CD4-positive, alpha-beta T cell treated with Interleukin-21 for 1 hour (primary cell): ENCODE measurements around the gene SMG7.

Experiments used
- DNase-seq: peaks from one replicate; pipeline ENCODE4 v3.0.0-alpha.2; 2020

SMG7 gene

GRCh38 chr1:183569141-183569540 is 96.8 kb downstream of the SMG7 start:
- no peak for DNase-seq

- DNase-seq: no peak
Measured at GRCh38 chr1:183569801-183570200, 97.5 kb downstream of the SMG7 start.

DNA sequence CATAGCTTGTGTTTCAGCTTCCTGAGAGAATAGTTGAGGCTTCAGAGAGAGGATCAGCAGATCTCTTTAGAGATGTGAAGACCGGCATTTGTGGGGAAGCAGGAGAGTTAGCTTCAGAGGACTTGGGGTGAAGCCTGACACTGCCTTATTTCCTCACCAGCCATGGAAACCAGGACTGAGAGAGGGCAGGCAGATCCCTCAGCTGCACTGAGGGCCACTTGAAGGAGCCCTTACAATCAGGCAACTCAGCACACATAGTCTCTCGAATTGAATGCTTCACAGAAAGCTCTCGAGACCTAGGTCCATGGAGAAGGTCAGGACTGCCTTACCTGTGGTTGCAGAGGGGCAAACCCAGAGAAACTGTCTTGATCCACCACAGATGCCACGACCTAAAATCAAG is 98.2 kb downstream of the SMG7 start:
- DNase-seq: no peak

DNA sequence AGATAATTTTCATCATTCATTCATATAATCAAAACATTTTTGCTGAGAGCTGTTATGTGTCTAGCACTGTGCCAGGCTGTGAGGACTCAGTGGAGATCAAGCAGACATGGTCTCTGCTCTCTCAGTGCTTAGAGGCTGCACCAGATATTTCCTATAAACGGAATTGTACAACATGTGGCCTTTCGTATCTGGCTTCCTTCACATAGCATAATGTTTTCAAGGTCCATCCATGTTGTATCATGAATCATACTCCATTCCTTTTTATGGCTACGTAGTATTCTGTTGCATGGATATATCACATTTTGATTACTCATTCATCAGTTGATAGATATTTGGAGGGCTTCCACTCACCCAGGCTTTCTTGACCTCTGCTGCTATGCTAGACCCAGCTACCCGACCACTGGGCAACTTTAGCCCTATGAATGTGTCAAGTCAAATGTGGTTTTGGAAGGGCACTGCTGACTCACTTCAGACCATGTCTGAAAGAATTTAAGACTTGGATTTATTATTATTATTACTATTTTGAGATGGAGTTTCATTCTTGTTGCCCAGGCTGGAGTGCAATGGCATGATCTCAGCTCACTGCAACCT is 99.5 kb downstream of the SMG7 start:
- DNase-seq: no peak

GRCh38 chr1:183572721-183573120 is 100.4 kb downstream of the SMG7 start:
- no peak for DNase-seq

- no peak for DNase-seq
Measured at GRCh38 chr1:183575606-183576005, 103.3 kb downstream of the SMG7 start.

DNA sequence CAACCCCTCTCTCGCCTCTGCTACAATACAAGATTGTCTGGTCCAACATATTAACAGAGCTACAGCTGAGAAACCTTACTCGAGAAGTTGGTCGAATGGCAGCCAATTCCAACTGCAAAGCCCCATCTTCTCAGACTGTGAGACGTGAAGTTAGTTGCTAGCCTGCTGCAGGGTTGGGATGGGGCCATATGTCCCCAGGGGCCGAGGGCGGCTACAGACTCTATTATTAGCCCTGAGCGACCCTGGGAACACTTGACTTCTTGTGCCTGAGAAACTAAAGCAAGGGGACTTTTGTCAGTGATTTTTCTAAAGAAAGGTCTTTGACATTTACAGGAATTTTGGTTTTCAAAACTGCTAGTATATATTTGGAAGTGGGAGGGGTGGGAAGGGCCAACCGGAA is 104.2 kb downstream of the SMG7 start:
- no peak for DNase-seq

DNA sequence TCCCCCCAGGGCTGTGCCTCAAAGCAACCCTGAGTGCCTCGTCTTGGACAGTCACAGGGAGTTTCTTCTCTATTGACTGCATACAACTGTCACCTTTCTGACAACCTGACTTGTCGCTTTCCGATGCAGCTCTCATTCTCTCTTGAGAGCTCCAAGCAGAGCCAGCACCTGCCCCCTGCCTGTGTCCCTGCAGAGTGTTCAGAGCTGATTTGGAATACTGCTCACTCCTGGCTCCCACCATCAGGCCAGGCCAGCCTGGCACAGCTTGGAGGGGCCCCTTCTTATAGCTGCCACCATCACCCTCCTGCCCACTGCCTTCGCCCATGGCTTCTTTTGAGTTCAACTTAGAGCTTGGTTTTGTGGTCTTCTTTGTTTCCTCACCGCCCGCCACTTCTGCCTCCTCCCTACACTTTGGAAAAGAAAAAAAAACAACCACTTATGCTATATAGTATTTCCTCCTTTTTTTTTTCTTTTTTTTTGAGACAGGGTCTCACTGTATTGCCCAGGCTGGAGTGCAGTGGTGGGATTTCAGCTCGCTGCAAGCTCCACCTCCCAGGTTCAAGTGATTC is 105.7 kb downstream of the SMG7 start:
- DNase-seq: no peak

DNA sequence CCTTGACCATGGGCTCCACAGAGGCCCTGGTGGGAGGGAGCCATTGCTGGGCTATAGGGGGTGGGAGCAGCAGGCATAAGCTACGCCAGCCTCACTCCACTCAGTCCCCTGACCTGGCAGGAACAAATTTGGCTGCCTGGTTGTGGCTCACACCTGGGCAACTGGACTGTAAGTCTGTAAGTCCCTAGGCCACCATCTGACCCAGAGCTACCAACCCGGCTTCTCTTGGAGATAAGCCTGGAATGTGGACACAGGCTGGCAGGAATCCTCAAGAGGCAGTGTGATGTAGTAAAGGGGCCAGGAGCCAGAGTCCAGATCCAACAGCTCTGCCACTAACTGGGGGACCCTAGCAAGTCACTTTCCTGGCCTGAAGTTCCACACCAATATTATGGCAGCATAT is 106.6 kb downstream of the SMG7 start:
- no peak for DNase-seq

- peak; percentile 28 for DNase-seq
Measured at GRCh38 chr1:183580281-183580682, 108.0 kb downstream of the SMG7 start.

DNA sequence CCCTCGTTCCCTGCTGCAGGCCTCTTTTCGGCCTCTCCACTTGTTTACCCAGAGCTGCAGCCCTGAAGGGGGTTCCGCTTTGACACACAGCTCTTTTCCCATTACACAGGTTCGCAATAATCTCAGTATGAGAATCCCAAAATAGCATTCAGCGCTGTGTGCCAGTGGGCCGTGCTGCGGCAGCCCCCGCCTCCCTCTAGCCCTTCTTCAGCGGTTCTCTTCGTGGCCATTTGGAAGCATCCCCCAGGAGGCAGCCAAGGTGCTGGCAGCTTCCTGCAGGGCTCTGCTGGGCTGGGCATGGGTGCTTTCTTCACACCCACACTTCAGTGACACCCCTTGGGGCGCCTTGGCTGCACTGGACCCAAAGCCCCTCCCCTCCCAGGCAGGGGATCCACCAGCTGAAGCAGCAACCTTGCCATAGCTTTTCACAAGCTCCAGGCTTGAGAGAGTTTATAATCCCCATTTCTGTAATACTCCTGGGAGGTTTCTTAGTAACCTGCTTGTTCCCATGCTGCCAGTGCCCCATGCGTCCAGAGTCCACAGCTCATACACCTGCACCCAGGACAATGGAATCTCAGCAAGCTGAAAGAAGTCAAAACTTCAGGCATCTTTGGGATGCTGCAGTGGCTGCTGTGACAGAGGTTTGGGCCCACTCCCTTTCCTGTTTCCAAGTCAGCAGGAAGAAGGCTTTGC is 109.9 kb downstream of the SMG7 start:
- DNase-seq: no peak

- DNase-seq: no peak
Measured at GRCh38 chr1:183583466-183583865, 111.2 kb downstream of the SMG7 start.

- DNase-seq: no peak
Measured at GRCh38 chr1:183584147-183584546, 111.8 kb downstream of the SMG7 start.

- DNase-seq: no peak
Measured at GRCh38 chr1:183585038-183585437, 112.7 kb downstream of the SMG7 start.

- no peak for DNase-seq
Measured at GRCh38 chr1:183586455-183586854, 114.2 kb downstream of the SMG7 start.

GRCh38 chr1:183586926-183587325 is 114.6 kb downstream of the SMG7 start:
- DNase-seq: no peak

GRCh38 chr1:183588827-183589226 is 116.5 kb downstream of the SMG7 start:
- DNase-seq: no peak

DNA sequence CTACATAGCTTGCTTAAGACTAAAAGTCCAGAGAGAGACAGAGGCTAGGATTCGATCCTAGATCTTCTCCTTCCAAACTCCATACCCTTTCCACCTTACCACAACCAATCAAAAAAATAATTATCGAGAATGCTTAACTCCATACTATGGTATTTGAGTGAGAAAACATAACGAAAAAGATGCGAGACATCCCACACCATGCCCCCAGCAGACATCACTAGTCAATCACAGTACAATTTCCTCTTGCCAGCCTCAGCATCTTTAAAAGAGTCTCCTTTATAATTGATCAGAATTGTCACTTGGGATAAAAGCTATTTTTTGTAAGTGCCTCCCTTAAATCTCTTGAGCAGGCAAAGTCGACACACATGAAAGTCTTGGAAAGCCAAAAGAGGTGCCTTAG is 117.1 kb downstream of the SMG7 start:
- no peak for DNase-seq

DNA sequence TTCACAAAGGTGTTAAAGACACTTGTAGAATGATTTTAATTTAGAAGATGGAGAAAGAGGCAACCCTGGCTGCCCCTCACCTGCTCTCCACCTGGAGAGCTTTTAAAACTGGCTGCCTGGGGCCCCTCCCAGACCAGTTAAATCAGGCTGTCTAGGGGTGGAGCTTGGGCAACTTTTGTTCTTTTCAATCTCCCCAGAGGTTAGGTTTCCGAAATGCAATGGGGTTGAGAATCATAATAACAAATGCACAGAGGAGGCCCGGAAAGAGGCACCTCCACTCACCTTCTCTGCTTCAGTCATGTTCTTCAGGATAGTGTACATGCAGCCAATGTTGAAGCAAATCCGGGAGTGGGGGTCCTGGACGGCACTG is 117.6 kb downstream of the SMG7 start:
- no peak for DNase-seq

DNA sequence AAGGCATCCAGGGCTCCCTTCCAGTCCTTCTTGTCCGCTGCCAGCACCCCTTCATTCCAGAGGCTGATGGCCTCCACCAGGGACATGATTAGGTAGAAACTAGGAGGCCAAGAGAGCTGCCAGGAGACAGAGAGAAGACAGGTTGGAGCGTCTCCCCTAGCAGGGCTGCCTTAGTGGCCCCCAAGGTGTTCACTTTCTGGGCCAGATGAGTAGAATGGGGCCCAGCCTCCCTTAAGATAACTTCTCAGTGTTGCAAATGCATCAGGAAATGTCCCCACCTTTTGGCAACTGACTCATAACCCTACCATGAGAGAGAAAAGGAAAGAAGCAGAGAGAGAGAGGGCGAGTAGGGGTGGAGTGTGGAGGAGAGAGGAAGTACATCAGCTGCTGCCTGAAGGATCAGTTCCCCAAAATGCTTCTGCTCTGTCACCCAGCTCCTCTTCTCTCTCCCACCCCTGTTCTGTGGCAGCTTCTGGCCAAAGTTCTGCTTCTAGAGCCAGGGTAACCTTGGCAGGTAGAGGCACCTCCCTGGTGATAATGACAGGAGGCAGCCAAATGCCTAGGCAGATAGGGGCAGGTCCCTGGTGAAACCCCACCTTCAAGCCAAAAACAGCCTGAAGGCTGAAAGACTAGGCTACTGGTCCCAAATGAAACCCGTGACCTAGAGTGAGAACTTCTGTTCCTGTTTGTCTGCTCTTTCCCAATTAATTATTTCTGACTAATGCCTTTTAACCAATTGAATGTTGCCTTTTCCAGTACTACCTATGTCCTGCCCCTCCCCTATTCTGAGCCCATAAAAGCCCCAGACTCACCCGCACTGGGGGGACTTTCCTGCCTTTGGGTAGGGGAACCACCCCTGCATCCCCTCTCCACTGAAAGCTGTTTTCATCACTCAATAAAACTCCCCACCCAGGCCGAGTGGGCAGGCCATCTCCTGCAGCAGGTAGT is 118.2 kb downstream of the SMG7 start, which contains the start of gene NCF2:
Gene NCF2 (minus strand): TSS at position 216 of the 948 bp plus-strand sequence. CDS start 130 bp downstream, at position 86.
- peak; percentile 43 for DNase-seq

DNA sequence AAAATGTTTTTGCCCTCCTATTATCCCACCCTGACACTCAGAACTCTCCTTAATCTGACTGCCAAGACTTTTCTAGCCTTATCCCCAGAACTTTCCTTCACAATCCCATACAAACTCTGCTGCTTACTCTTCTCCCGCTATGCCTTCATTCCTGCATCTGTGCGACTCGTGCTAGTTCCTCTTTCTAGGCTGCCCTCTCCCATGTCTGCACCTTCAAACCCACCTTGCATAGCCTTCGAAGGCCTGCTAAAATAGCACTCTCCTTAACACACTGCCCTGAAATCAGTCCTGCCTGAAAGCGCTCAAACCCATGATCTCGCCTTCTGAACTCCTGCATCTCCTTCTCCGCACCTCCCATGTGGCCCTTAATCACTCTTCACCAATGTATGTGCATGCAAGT is 120.4 kb downstream of the SMG7 start:
- DNase-seq: no peak

DNA sequence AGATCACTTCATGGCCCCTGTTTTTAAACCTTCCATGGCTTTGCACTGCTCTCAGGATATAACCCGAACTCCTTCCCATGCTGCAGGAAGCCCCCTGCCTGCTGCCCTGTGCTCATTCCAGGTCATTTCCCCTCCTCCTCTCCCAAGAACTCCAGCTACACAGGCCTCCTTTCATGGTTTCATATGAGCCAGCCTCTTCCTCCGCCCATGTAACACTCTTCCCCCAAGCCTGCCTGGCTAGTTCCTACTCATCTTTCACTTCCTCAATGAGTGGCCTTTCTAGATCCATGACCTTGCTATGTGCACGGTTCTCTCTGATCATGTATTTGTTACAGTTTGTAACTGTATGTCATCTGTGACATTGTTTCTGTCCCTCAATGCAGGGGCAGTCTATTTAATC is 121.1 kb downstream of the SMG7 start:
- no peak for DNase-seq

DNA sequence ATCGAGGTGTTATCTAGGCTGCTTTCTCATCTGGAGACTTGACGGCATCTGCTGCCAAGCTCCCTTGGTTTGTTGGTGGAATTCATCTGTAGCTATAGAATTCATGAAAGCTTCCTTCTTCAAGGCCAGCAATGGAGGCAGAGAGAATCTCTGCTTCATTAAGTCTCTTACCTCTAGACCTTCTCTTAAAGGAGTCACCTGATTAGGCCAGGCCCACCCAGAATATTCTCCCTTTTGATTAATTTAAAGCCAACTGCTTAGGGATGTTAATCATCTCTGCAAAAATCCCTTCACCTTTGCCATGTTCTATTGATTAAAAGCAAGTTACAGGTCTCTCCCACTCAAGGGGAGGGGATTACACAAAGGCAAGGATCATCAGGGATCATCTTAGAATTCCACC is 123.2 kb downstream of the SMG7 start:
- DNase-seq: no peak
